Measurements from ENCODE around the gene ATG7. TPM values are rescaled to one million over a fixed set of nuclear protein-coding genes. Genes with fewer than 3 reads are reported as not detected.

The ATG7 gene
- total RNA-seq, 2 experiments from 2014 or later = 25.1 to 28.2 TPM

GRCh38 chr3:11555881-11556633, 283.9 kb downstream of the ATG7 start:
- Mint-ChIP-seq H3K27me3 (no peaks in the 10 kb centered on the region), H3K9me3 (peaks cover 7% of the 10 kb centered on the region), H3K4me3 (no peak overlapping the region), H3K4me1 (peaks cover 5% of the 10 kb centered on the region), H3K27ac (no peak overlapping the region), H3K36me3 (peaks cover 37% of the 10 kb centered on the region)
- DNase-seq = no peak

GRCh38 chr3:11556851-11557644, 284.9 kb downstream of the ATG7 start:
- DNase-seq = no peak
- Mint-ChIP-seq H3K36me3 (peaks cover 30% of the 10 kb centered on the region), H3K4me1 (peaks cover 5% of the 10 kb centered on the region), H3K9me3 (peaks cover 7% of the 10 kb centered on the region), H3K4me3 (no peak overlapping the region), H3K27ac (no peak overlapping the region), H3K27me3 (no peaks in the 10 kb centered on the region)

GRCh38 chr3:11558002-11558401, 285.8 kb downstream of the ATG7 start:
- no peaks in the 10 kb centered on the region for H3K27me3 Mint-ChIP-seq
- no peak overlapping the region for H3K4me3 Mint-ChIP-seq
- H3K27ac Mint-ChIP-seq = peak overlapping the region; percentile 54
- DNase-seq = no peak
- H3K36me3 Mint-ChIP-seq = peaks cover 21% of the 10 kb centered on the region
- peaks cover 5% of the 10 kb centered on the region for H3K4me1 Mint-ChIP-seq
- H3K9me3 Mint-ChIP-seq = peaks cover under 1% of the 10 kb centered on the region

- peaks cover 5% of the 10 kb centered on the region for H3K4me1 Mint-ChIP-seq
- H3K27me3 Mint-ChIP-seq = no peaks in the 10 kb centered on the region
- H3K36me3 Mint-ChIP-seq = peaks cover 18% of the 10 kb centered on the region
- H3K27ac Mint-ChIP-seq = peak overlapping the region; percentile 54
- H3K4me3 Mint-ChIP-seq = no peak overlapping the region
- no peaks in the 10 kb centered on the region for H3K9me3 Mint-ChIP-seq
- no peak for DNase-seq
Measured at GRCh38 chr3:11558411-11558903, 286.3 kb downstream of the ATG7 start.

- no peak for DNase-seq
- H3K4me3 Mint-ChIP-seq = no peak overlapping the region
- peaks cover 21% of the 10 kb centered on the region for H3K36me3 Mint-ChIP-seq
- peaks cover 5% of the 10 kb centered on the region for H3K4me1 Mint-ChIP-seq
- H3K27me3 Mint-ChIP-seq = no peaks in the 10 kb centered on the region
- H3K27ac Mint-ChIP-seq = no peak overlapping the region
- H3K9me3 Mint-ChIP-seq = no peaks in the 10 kb centered on the region
Measured at GRCh38 chr3:11558918-11559815, 287.0 kb downstream of the ATG7 start.

- Mint-ChIP-seq H3K36me3 (peaks cover 16% of the 10 kb centered on the region), H3K27me3 (no peaks in the 10 kb centered on the region), H3K27ac (peak overlapping the region; percentile 42), H3K4me3 (no peak overlapping the region), H3K9me3 (no peaks in the 10 kb centered on the region), H3K4me1 (peaks cover 5% of the 10 kb centered on the region)
- no peak for DNase-seq
Measured at GRCh38 chr3:11559816-11560633, 287.8 kb downstream of the ATG7 start.

- Mint-ChIP-seq H3K36me3 (peaks cover 15% of the 10 kb centered on the region), H3K4me3 (no peak overlapping the region), H3K9me3 (no peaks in the 10 kb centered on the region), H3K27me3 (no peaks in the 10 kb centered on the region), H3K4me1 (peaks cover 5% of the 10 kb centered on the region), H3K27ac (no peak overlapping the region)
- no peak for DNase-seq
Measured at GRCh38 chr3:11560746-11561145, 288.5 kb downstream of the ATG7 start.

- Mint-ChIP-seq H3K4me3 (no peak overlapping the region), H3K9me3 (no peaks in the 10 kb centered on the region), H3K36me3 (peaks cover 17% of the 10 kb centered on the region), H3K27ac (no peak overlapping the region), H3K4me1 (peaks cover 5% of the 10 kb centered on the region), H3K27me3 (no peaks in the 10 kb centered on the region)
- DNase-seq = no peak
Measured at GRCh38 chr3:11562277-11562881, 290.2 kb downstream of the ATG7 start.

GRCh38 chr3:11563159-11563864, 291.1 kb downstream of the ATG7 start:
- Mint-ChIP-seq H3K27ac (peak overlapping the region; percentile 4), H3K36me3 (peaks cover 15% of the 10 kb centered on the region), H3K9me3 (no peaks in the 10 kb centered on the region), H3K4me3 (no peak overlapping the region), H3K27me3 (no peaks in the 10 kb centered on the region), H3K4me1 (peaks cover 2% of the 10 kb centered on the region)
- DNase-seq = no peak

GRCh38 chr3:11563865-11564185, 291.6 kb downstream of the ATG7 start:
- H3K4me3 Mint-ChIP-seq = no peak overlapping the region
- H3K27me3 Mint-ChIP-seq = no peaks in the 10 kb centered on the region
- H3K9me3 Mint-ChIP-seq = no peaks in the 10 kb centered on the region
- no peak for DNase-seq
- no peak overlapping the region for H3K27ac Mint-ChIP-seq
- H3K4me1 Mint-ChIP-seq = peaks cover 2% of the 10 kb centered on the region
- peaks cover 15% of the 10 kb centered on the region for H3K36me3 Mint-ChIP-seq

- DNase-seq = no peak
- Mint-ChIP-seq H3K4me1 (peaks cover 2% of the 10 kb centered on the region), H3K27me3 (no peaks in the 10 kb centered on the region), H3K4me3 (no peak overlapping the region), H3K36me3 (peaks cover 15% of the 10 kb centered on the region), H3K9me3 (no peaks in the 10 kb centered on the region), H3K27ac (no peak overlapping the region)
Measured at GRCh38 chr3:11564577-11565001, 292.4 kb downstream of the ATG7 start.

- H3K9me3 Mint-ChIP-seq = no peaks in the 10 kb centered on the region
- H3K4me3 Mint-ChIP-seq = no peak overlapping the region
- peaks cover 2% of the 10 kb centered on the region for H3K4me1 Mint-ChIP-seq
- no peak for DNase-seq
- peaks cover 15% of the 10 kb centered on the region for H3K36me3 Mint-ChIP-seq
- H3K27me3 Mint-ChIP-seq = no peaks in the 10 kb centered on the region
- H3K27ac Mint-ChIP-seq = no peak overlapping the region
Measured at GRCh38 chr3:11565072-11565471, 292.9 kb downstream of the ATG7 start.

- no peak for DNase-seq
- H3K27ac Mint-ChIP-seq = no peak overlapping the region
Measured at GRCh38 chr3:11565492-11565891, 293.3 kb downstream of the ATG7 start.

More at GRCh38 chr3:11565492-11565891, 293.3 kb downstream of the ATG7 start:
- no peaks in the 10 kb centered on the region for H3K27me3 Mint-ChIP-seq
- no peaks in the 10 kb centered on the region for H3K9me3 Mint-ChIP-seq
- H3K4me1 Mint-ChIP-seq = peaks cover 2% of the 10 kb centered on the region
- H3K36me3 Mint-ChIP-seq = peaks cover 15% of the 10 kb centered on the region
- H3K4me3 Mint-ChIP-seq = no peak overlapping the region

Measured in activated naive CD8-positive, alpha-beta T cell treated with anti-CD3 and anti-CD28 coated beads for 36 hours (primary cell).